Caco-2 (cell line): ENCODE data around the gene RAPGEF2. TPM values are rescaled to one million over a fixed set of nuclear protein-coding genes. Genes with fewer than 3 reads are reported as not detected.
"Not testable (repeated sequence)": the region's sequence is repeated elsewhere in the genome, so short reads cannot be mapped to it uniquely, and the experiment has no call there.

Experiments used
- BruUV-seq: library from RNA; stranded (reverse); fragments of 400-500 nt; replicated peaks from 2 replicates; lab custom pipeline; 2021; lab: Mats Ljungman, UMichigan
- CTCF ChIA-PET: fragments of 300-600 bp; sonication (Branson Sonifier 250); formaldehyde crosslinking; loops from one replicate; lab custom pipeline; 2022; ENCODE audit warnings: antibody characterized with exemption; lab: Charles Lee
- POLR2A ChIA-PET: fragments of 300-600 bp; sonication (Branson Sonifier 250); formaldehyde crosslinking; loops from one replicate; lab custom pipeline; 2022; ENCODE audit warnings: antibody characterized with exemption; lab: Charles Lee
- DNase-seq, 2 experiments: peaks; one replicate each; pipeline versions ENCODE4 v3.0.0 to v3.0.0-alpha.2; 2020 to 2022
- H3K27me3 ChIP-seq: replicated peaks from 2 replicates; pipeline ENCODE4 v1.6.0; 2011; ENCODE audit warnings: low read length; ENCODE audit not compliant: control insufficient read depth, insufficient read depth
- H3K36me3 ChIP-seq: 2 replicates; pipeline ENCODE4 v1.5.1; 2011; ENCODE audit warnings: low read length; ENCODE audit not compliant: control insufficient read depth, insufficient read depth
- H3K4me1 ChIP-seq: fragments of 250-450 bp; sonication (Bioruptor Pico); 2 replicates; pipeline ENCODE4 v1.5.1; 2020; ENCODE audit warnings: mild to moderate bottlenecking
- H3K4me3 ChIP-seq: 2 replicates; pipeline ENCODE4 v1.5.1; 2011; ENCODE audit warnings: low read depth, mild to moderate bottlenecking, control low read depth, low read length
- H3K9me3 ChIP-seq: fragments of 250-450 bp; sonication (Bioruptor Pico); 2 replicates; pipeline ENCODE4 v1.5.1; 2020; ENCODE audit warnings: mild to moderate bottlenecking, moderate library complexity
- H3K27ac Mint-ChIP-seq: one replicate; pipeline ENCODE4 v1.8.0; 2022; ENCODE audit warnings: mixed read lengths; ENCODE audit not compliant: unreplicated experiment
- H3K27me3 Mint-ChIP-seq: one replicate; pipeline ENCODE4 v1.8.0; 2022; ENCODE audit warnings: mixed read lengths; ENCODE audit not compliant: insufficient read depth, unreplicated experiment
- H3K36me3 Mint-ChIP-seq: one replicate; pipeline ENCODE4 v1.8.0; 2022; ENCODE audit warnings: mild to moderate bottlenecking, mixed read lengths; ENCODE audit not compliant: insufficient read depth, unreplicated experiment
- H3K4me1 Mint-ChIP-seq: one replicate; pipeline ENCODE4 v1.8.0; 2022; ENCODE audit warnings: low read depth, mixed read lengths; ENCODE audit not compliant: unreplicated experiment
- H3K4me3 Mint-ChIP-seq: one replicate; pipeline ENCODE4 v1.8.0; 2022; ENCODE audit warnings: mild to moderate bottlenecking, moderate library complexity, mixed read lengths; ENCODE audit not compliant: unreplicated experiment
- H3K9me3 Mint-ChIP-seq: one replicate; pipeline ENCODE4 v1.8.0; 2022; ENCODE audit warnings: mixed read lengths; ENCODE audit not compliant: unreplicated experiment
- CTCF ChIP-seq, 2 experiments: fragments of 200-600 bp in 1 of 2; IDR thresholded peaks; 1 replicate in 1 of 2; 2 replicates in 1 of 2; pipeline versions ENCODE4 v1.5.1 to v1.8.0; 2011 to 2022; ENCODE audit warnings: antibody characterized with exemption in 1 of 2, control low read depth in 1 of 2, inconsistent platforms in 1 of 2, low read depth in 1 of 2, low read length in 1 of 2, mild to moderate bottlenecking in 1 of 2, moderate library complexity in 1 of 2; ENCODE audit not compliant: insufficient read depth in 1 of 2, severe bottlenecking in 1 of 2, unreplicated experiment in 1 of 2
- intact Hi-C: fragments of 100-400 bp; cut with micrococcal nuclease; formaldehyde crosslinking; loops from one replicate; pipeline ENCODE4 v1.10.0; 2022; ENCODE audit not compliant: unreplicated experiment
- total RNA-seq: library from RNA; stranded (reverse); gene quantifications from 2 replicates; pipeline ENCODE4 v1.2.3, GENCODE V29; 2022

The RAPGEF2 gene
- total RNA-seq, 1 experiment from 2014 or later, result 67.6 TPM

GRCh38 chr4:159071969-159072765, 30.7 kb upstream of the RAPGEF2 start:
- peak in 1 of 2 experiments; percentile 4 for DNase-seq
- Mint-ChIP-seq H3K27me3 (no peaks in the 10 kb centered on the region), H3K4me1 (peaks cover 12% of the 10 kb centered on the region), H3K9me3 (no peaks in the 10 kb centered on the region), H3K4me3 (no peak overlapping the region), H3K36me3 (no peaks in the 10 kb centered on the region), H3K27ac (peak overlapping the region; percentile 83)
- BruUV-seq, result no TSS peak
- H3K4me1 ChIP-seq, result peaks cover 21% of the 10 kb centered on the region
- intact Hi-C loops, result loop anchor here (2.0 kb wide), 1 partner anchor 31 kb away; the partner anchor contains the start of gene RAPGEF2
- TF ChIP-seq CTCF (IDR thresholded peaks at IDR 0.05; ENCODE audit: insufficient read depth in 1 of 2, low read depth in 1 of 2, low read length in 1 of 2, severe bottlenecking in 1 of 2, unreplicated experiment in 1 of 2), result no peak
- H3K36me3 ChIP-seq, result no peaks in the 10 kb centered on the region
- ChIA-PET POLR2A (interaction anchor here (0.9 kb wide), 1 partner anchor 156 kb away, joined by 3 read pairs; no protein-coding TSS in a partner anchor), CTCF (no interaction called here)
- H3K4me3 ChIP-seq, result no peak overlapping the region
- no peaks in the 10 kb centered on the region for H3K9me3 ChIP-seq
- H3K27me3 ChIP-seq, result no peaks in the 10 kb centered on the region

- ChIA-PET POLR2A (no interaction called here), CTCF (no interaction called here)
- H3K4me3 Mint-ChIP-seq, result no peak overlapping the region
- H3K4me1 Mint-ChIP-seq, result peaks cover 12% of the 10 kb centered on the region
- H3K36me3 ChIP-seq, result no peaks in the 10 kb centered on the region
- H3K27me3 ChIP-seq, result no peaks in the 10 kb centered on the region
- no peak for TF ChIP-seq CTCF (IDR thresholded peaks at IDR 0.05; ENCODE audit: insufficient read depth in 1 of 2, low read depth in 1 of 2, low read length in 1 of 2, severe bottlenecking in 1 of 2, unreplicated experiment in 1 of 2)
- no peaks in the 10 kb centered on the region for H3K36me3 Mint-ChIP-seq
- H3K9me3 Mint-ChIP-seq, result no peaks in the 10 kb centered on the region
- intact Hi-C loops, result no loop called here
- BruUV-seq, result no TSS peak
- no peaks in the 10 kb centered on the region for H3K9me3 ChIP-seq
- no peaks in the 10 kb centered on the region for H3K27me3 Mint-ChIP-seq
- H3K4me3 ChIP-seq, result no peak overlapping the region
- no peak for DNase-seq
- H3K27ac Mint-ChIP-seq, result no peak overlapping the region
- H3K4me1 ChIP-seq, result peaks cover 17% of the 10 kb centered on the region
Measured at GRCh38 chr4:159075531-159075932, 27.3 kb upstream of the RAPGEF2 start.

- H3K27ac Mint-ChIP-seq, H3K4me1 Mint-ChIP-seq, H3K27me3 Mint-ChIP-seq, H3K9me3 ChIP-seq, intact Hi-C loops, DNase-seq, BruUV-seq, H3K27me3 ChIP-seq, H3K9me3 Mint-ChIP-seq, H3K4me3 ChIP-seq, CTCF ChIA-PET, H3K4me3 Mint-ChIP-seq, H3K4me1 ChIP-seq, POLR2A ChIA-PET, H3K36me3 ChIP-seq, H3K36me3 Mint-ChIP-seq: not testable (repeated sequence)
Measured at GRCh38 chr4:159077018-159077417, 25.9 kb upstream of the RAPGEF2 start.
